Measurements from ENCODE around the gene CUX1.
A peak's percentile ranks its signal among the peaks of the same experiment; 100 is the strongest.
"Not testable (repeated sequence)": the region's sequence is repeated elsewhere in the genome, so short reads cannot be mapped to it uniquely, and the experiment has no call there.

The CUX1 gene

GRCh38 chr7:102117743-102118142 is 300.3 kb downstream of the CUX1 start:
- no peak for DNase-seq

- DNase-seq: no peak
Observed at GRCh38 chr7:102119213-102119651, 301.8 kb downstream of the CUX1 start.

GRCh38 chr7:102119925-102120324 is 302.5 kb downstream of the CUX1 start:
- no peak for DNase-seq

GRCh38 chr7:102120666-102121195 is 303.3 kb downstream of the CUX1 start:
- no peak for DNase-seq

GRCh38 chr7:102122026-102122425 is 304.6 kb downstream of the CUX1 start:
- DNase-seq: peak; percentile 44

GRCh38 chr7:102125127-102125596 is 307.7 kb downstream of the CUX1 start:
- peak; percentile 6 for DNase-seq

GRCh38 chr7:102128303-102128702 is 310.9 kb downstream of the CUX1 start:
- DNase-seq: no peak

- DNase-seq: no peak
Observed at GRCh38 chr7:102129636-102130370, 312.4 kb downstream of the CUX1 start.

- no peak for DNase-seq
Observed at GRCh38 chr7:102132209-102132752, 314.9 kb downstream of the CUX1 start.

GRCh38 chr7:102138676-102139075 is 321.2 kb downstream of the CUX1 start:
- DNase-seq: no peak

- DNase-seq: peak; percentile 15
Observed at GRCh38 chr7:102140952-102141370, 323.5 kb downstream of the CUX1 start.

GRCh38 chr7:102142433-102142832 is 325.0 kb downstream of the CUX1 start:
- not testable (repeated sequence) for DNase-seq

- no peak for DNase-seq
Observed at GRCh38 chr7:102146122-102146521, 328.7 kb downstream of the CUX1 start.

- DNase-seq: no peak
Observed at GRCh38 chr7:102147008-102147407, 329.6 kb downstream of the CUX1 start.

GRCh38 chr7:102148799-102149198 is 331.4 kb downstream of the CUX1 start:
- no peak for DNase-seq

- DNase-seq: no peak
Observed at GRCh38 chr7:102149416-102149815, 332.0 kb downstream of the CUX1 start.

- no peak for DNase-seq
Observed at GRCh38 chr7:102150266-102150665, 332.8 kb downstream of the CUX1 start.

GRCh38 chr7:102152672-102153598 is 335.5 kb downstream of the CUX1 start:
- DNase-seq: no peak

- DNase-seq: no peak
Observed at GRCh38 chr7:102153599-102153946, 336.1 kb downstream of the CUX1 start.

GRCh38 chr7:102154425-102154824 is 337.0 kb downstream of the CUX1 start:
- DNase-seq: no peak

- DNase-seq: no peak
Observed at GRCh38 chr7:102155821-102156441, 338.5 kb downstream of the CUX1 start.

- DNase-seq: no peak
Observed at GRCh38 chr7:102156867-102157266, 339.4 kb downstream of the CUX1 start.

GRCh38 chr7:102165136-102165535 is 347.7 kb downstream of the CUX1 start:
- no peak for DNase-seq

Data from activated CD4-positive, alpha-beta T cell treated with anti-CD3 and anti-CD28 coated beads, Interleukin-10, Interleukin-2, amounts not matched to agents 100 ng/mL and 50 ng/mL, durations not matched to agents 16 hours and 8 hours (primary cell).